IMR-90 (cell line): Measurements from ENCODE around the gene MAGOH. TPM values are rescaled to one million over a fixed set of nuclear protein-coding genes. Genes with fewer than 3 reads are reported as not detected.

Experiments used
- ATAC-seq: fragments of 200-7000 bp; cut with Tn5 transposase; 2 replicates; pipeline ENCODE4 v1.9.1; 2020; ENCODE audit warnings: low read depth, mild to moderate bottlenecking, moderate library complexity
- BruUV-seq: library from RNA; stranded (reverse); fragments of 400-500 nt; replicated peaks from 2 replicates; lab custom pipeline; 2021; lab: Mats Ljungman, UMichigan
- CTCF ChIA-PET: fragments of 300-600 bp; formaldehyde crosslinking; extraction: SDS; loops from one replicate; lab custom pipeline; 2021; ENCODE audit warnings: antibody characterized with exemption; lab: Yijun Ruan, JAX
- POLR2A ChIA-PET: fragments of 300-600 bp; sonication (Branson Sonifier 250); formaldehyde crosslinking; loops from one replicate; lab custom pipeline; 2022; ENCODE audit warnings: antibody characterized with exemption; ENCODE audit not compliant: unreplicated experiment; lab: Charles Lee
- DNase-seq: peaks from one replicate; pipeline ENCODE4 v3.0.0; 2013
- H2AFZ ChIP-seq: replicated peaks from 2 replicates; pipeline ENCODE3; 2013; ENCODE audit warnings: low read length, mild to moderate bottlenecking; ENCODE audit not compliant: poor library complexity
- H2AK5ac ChIP-seq: 2 replicates; pipeline ENCODE4 v1.6.1; 2013; ENCODE audit warnings: low read depth, low read length, inconsistent platforms
- H2AK9ac ChIP-seq: replicated peaks from 2 replicates; pipeline ENCODE3; 2013; ENCODE audit warnings: mild to moderate bottlenecking, low read depth, low read length, moderate library complexity; ENCODE audit not compliant: poor library complexity
- H2BK120ac ChIP-seq: 2 replicates; pipeline ENCODE4 v1.6.1; 2013; ENCODE audit warnings: low read depth, low read length, inconsistent platforms
- H2BK15ac ChIP-seq: 3 replicates; pipeline ENCODE4 v1.6.1; 2013; ENCODE audit warnings: low read depth, low read length, inconsistent platforms
- H2BK20ac ChIP-seq: 2 replicates; pipeline ENCODE4 v1.6.1; 2013; ENCODE audit warnings: low read depth, mild to moderate bottlenecking, inconsistent platforms, low read length, moderate library complexity
- H2BK5ac ChIP-seq: 2 replicates; pipeline ENCODE4 v1.6.1; 2013; ENCODE audit warnings: mild to moderate bottlenecking, low read depth, low read length, inconsistent platforms; ENCODE audit not compliant: poor library complexity, severe bottlenecking
- H3K14ac ChIP-seq: replicated peaks from 2 replicates; pipeline ENCODE4 v1.6.1; 2013; ENCODE audit warnings: low read depth, low read length, inconsistent platforms
- H3K18ac ChIP-seq: 2 replicates; pipeline ENCODE4 v1.6.1; 2013; ENCODE audit warnings: low read depth, low read length, control low read depth
- H3K23ac ChIP-seq: 2 replicates; pipeline ENCODE4 v1.6.1; 2013; ENCODE audit warnings: low read depth, low read length, inconsistent platforms
- H3K27ac ChIP-seq: 2 replicates; pipeline ENCODE4 v1.5.1; 2013; ENCODE audit warnings: mild to moderate bottlenecking, control low read depth, low read length; ENCODE audit not compliant: insufficient read depth
- H3K27me3 ChIP-seq: 2 replicates; pipeline ENCODE4 v1.6.1; 2013; ENCODE audit warnings: low read length; ENCODE audit not compliant: control insufficient read depth, insufficient read depth
- H3K36me3 ChIP-seq: 2 replicates; pipeline ENCODE4 v1.6.1; 2013; ENCODE audit warnings: low read length, mixed read lengths; ENCODE audit not compliant: control insufficient read depth, insufficient read depth
- H3K4ac ChIP-seq: 2 replicates; pipeline ENCODE4 v1.6.1; 2013; ENCODE audit warnings: low read depth, low read length, inconsistent platforms
- H3K4me1 ChIP-seq: 2 replicates; pipeline ENCODE4 v1.6.1; 2013; ENCODE audit warnings: low read length, mixed read lengths; ENCODE audit not compliant: control insufficient read depth, insufficient read depth
- H3K4me2 ChIP-seq: 2 replicates; pipeline ENCODE4 v1.6.1; 2013; ENCODE audit warnings: low read depth, mild to moderate bottlenecking, control low read depth, low read length, moderate library complexity
- H3K4me3 ChIP-seq: 2 replicates; pipeline ENCODE4 v1.5.1; 2013; ENCODE audit warnings: low read depth, mild to moderate bottlenecking, control low read depth, low read length, moderate library complexity; ENCODE audit not compliant: insufficient read depth
- H3K56ac ChIP-seq: 2 replicates; pipeline ENCODE4 v1.6.1; 2013; ENCODE audit warnings: low read length, inconsistent platforms; ENCODE audit not compliant: insufficient read depth; ENCODE audit errors: extremely low read depth
- H3K79me1 ChIP-seq, 2 experiments: 2 replicates each; pipeline ENCODE4 v1.6.1; 2013; ENCODE audit warnings: low read length in 2 of 2, inconsistent platforms in 1 of 2, low read depth in 1 of 2
- H3K9ac ChIP-seq: 2 replicates; pipeline ENCODE4 v1.6.1; 2013; ENCODE audit warnings: low read depth, low read length, control low read depth
- H3K9me1 ChIP-seq: 2 replicates; pipeline ENCODE4 v1.6.1; 2013; ENCODE audit warnings: low read length, inconsistent platforms; ENCODE audit not compliant: insufficient read depth
- H3K9me3 ChIP-seq: 2 replicates; pipeline ENCODE4 v1.6.1; 2013; ENCODE audit warnings: low read length; ENCODE audit not compliant: control insufficient read depth, insufficient read depth
- H4K20me1 ChIP-seq: 2 replicates; pipeline ENCODE4 v1.6.1; 2013; ENCODE audit warnings: low read length, inconsistent platforms; ENCODE audit not compliant: insufficient read depth
- H4K5ac ChIP-seq: 2 replicates; pipeline ENCODE4 v1.6.1; 2013; ENCODE audit warnings: mild to moderate bottlenecking, low read depth, low read length, control low read depth
- H4K8ac ChIP-seq, 2 experiments: 2 replicates each; pipeline ENCODE4 v1.6.1; 2013; ENCODE audit warnings: low read depth in 2 of 2, low read length in 2 of 2, control low read depth in 1 of 2, inconsistent platforms in 1 of 2
- H4K91ac ChIP-seq: 2 replicates; pipeline ENCODE4 v1.6.1; 2013; ENCODE audit warnings: low read depth, low read length, inconsistent platforms; ENCODE audit not compliant: insufficient read depth
- ELK1 ChIP-seq: fragments of 150-350 bp; IDR thresholded peaks from 2 replicates; pipeline ENCODE4 v1.6.1; 2016; ENCODE audit warnings: low read depth, mild to moderate bottlenecking, low read length, moderate library complexity, borderline replicate concordance
- MAFK ChIP-seq: IDR thresholded peaks from 2 replicates; pipeline ENCODE4 v1.6.1; 2012; ENCODE audit warnings: low read depth, low read length, improper control_type of control experiment
- SMC3 ChIP-seq: fragments of 150-350 bp; IDR thresholded peaks from 2 replicates; pipeline ENCODE4 v1.6.1; 2016; ENCODE audit warnings: low read depth, mild to moderate bottlenecking, antibody characterized with exemption, low read length, moderate library complexity
- WGBS, 2 experiments: methylation state at CpG; one replicate each; pipeline versions ENCODE4 v1.1.5 to v1.1.7; 2013; ENCODE audit warnings: missing lambda C conversion rate in 2 of 2; ENCODE audit not compliant: insufficient read length in 1 of 2; ENCODE audit errors: extremely low coverage in 2 of 2; 5-methylcytosine and 5-hydroxymethylcytosine counted together
- dilution Hi-C: fragments of 300-500 bp; cut with HindIII; formaldehyde crosslinking; loops from one replicate; pipeline ENCODE4 v1.14.3; 2018; ENCODE audit warnings: low sequenced_read_pairs; ENCODE audit not compliant: unreplicated experiment
- in situ Hi-C: fragments of 300-500 bp; cut with MboI; formaldehyde crosslinking; loops from 3 replicates; pipeline ENCODE4 v1.14.3; 2019; ENCODE audit warnings: low sequenced_read_pairs, inconsistent platforms, mixed read lengths
- intact Hi-C: fragments of 100-400 bp; cut with micrococcal nuclease; formaldehyde crosslinking; loops from 2 replicates; pipeline ENCODE4 v1.10.0; 2022
- polyA plus RNA-seq, 3 experiments: library from polyadenylated mRNA; depleted of rRNA; stranded (reverse); fragments of >200 nt; gene quantifications; 2 replicates each; pipeline ENCODE4 v1.2.3, GENCODE V29; 2012; ENCODE audit warnings: low replicate concordance in 1 of 3
- total RNA-seq: library from RNA; depleted of rRNA; stranded (reverse); fragments of >200 nt; gene quantifications from 2 replicates; pipeline ENCODE4 v1.2.3, GENCODE V29; 2012

MAGOH gene
- total and polyA plus RNA-seq, 2 of the 4 experiments (the other 2 are of a cell fraction), result 3.8 to 26.3 TPM

- BruUV-seq, result no TSS peak
- no peak overlapping the region for H3K4ac ChIP-seq
- ATAC-seq, result no peak
- H3K9me1 ChIP-seq, result peaks cover 27% of the 10 kb centered on the region
- H3K27me3 ChIP-seq, result no peaks in the 10 kb centered on the region
- H4K20me1 ChIP-seq, result no peaks in the 10 kb centered on the region
- H2BK120ac ChIP-seq, result no peak overlapping the region
- no peak overlapping the region for H2AK5ac ChIP-seq
- H2BK20ac ChIP-seq, result no peak overlapping the region
- no peak overlapping the region for H3K18ac ChIP-seq
- peak overlapping the region; percentile 39 for H2AK9ac ChIP-seq
- peaks cover 3% of the 10 kb centered on the region; the same call in 1 of the 2 replicates for H3K4me1 ChIP-seq
- no peaks in the 10 kb centered on the region for H3K79me1 ChIP-seq
- H4K91ac ChIP-seq, result no peak overlapping the region
- no peak overlapping the region for H3K23ac ChIP-seq
- H3K4me3 ChIP-seq, result no peak overlapping the region
- intact Hi-C loops (no loop called here), dilution Hi-C loops (no loop called here), in situ Hi-C loops (no loop called here)
- no peak overlapping the region for H3K27ac ChIP-seq
- H2AFZ ChIP-seq, result no peak overlapping the region
- peaks cover 14% of the 10 kb centered on the region for H3K36me3 ChIP-seq
- no peak overlapping the region; the same call in 1 of the 2 replicates for H3K9ac ChIP-seq
- H4K5ac ChIP-seq, result no peak overlapping the region
- no peaks in the 10 kb centered on the region for H3K9me3 ChIP-seq
- no peak overlapping the region for H3K56ac ChIP-seq
- no peak overlapping the region for H3K14ac ChIP-seq
- no peak overlapping the region for H2BK5ac ChIP-seq
- POLR2A ChIA-PET, result no interaction called here
- CTCF ChIA-PET, result no interaction called here
- no peak for TF ChIP-seq SMC3
- peak; percentile 48 for TF ChIP-seq MAFK
- TF ChIP-seq ELK1, result no peak
- H2BK15ac ChIP-seq, result no peak overlapping the region
- DNase-seq, result no peak
- H4K8ac ChIP-seq, result no peak overlapping the region
- H3K4me2 ChIP-seq, result no peak overlapping the region
- WGBS, 2 experiments, result no CpG with 5 or more reads among the region's 3 CpGs
Observed at GRCh38 chr1:53262000-53262399, 23.7 kb upstream of the MAGOH start.
